ENCODE data around the gene UPK1B. TPM values are rescaled to one million over a fixed set of nuclear protein-coding genes. Genes with fewer than 3 reads are reported as not detected.

Gene UPK1B
- total and polyA plus RNA-seq, 9 of the 15 experiments (the other 6 are each of a cell fraction or from before 2014, with no cell fraction given), result 0.22 to 1.2 (median 0.51) TPM

DNA sequence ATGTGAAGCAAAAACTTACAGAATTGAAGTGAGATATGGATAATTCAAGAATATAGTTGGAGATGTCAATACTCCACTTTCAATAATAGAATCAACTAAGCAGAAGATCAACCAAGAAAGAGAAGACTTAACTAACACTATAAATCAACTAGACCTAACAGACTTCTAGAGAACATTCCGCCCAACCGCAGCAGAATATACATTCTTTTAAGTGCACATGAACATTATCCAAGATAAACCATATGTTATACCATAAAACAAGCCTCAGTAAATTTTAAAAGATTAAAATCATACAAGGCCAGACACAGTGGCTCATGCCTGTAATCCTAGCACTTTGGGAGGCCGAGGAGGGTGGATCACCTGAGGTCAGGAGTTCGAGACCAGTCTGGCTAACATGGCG, 32.9 kb upstream of the UPK1B start:
- Histone ChIP-seq H3K9ac (ENCODE audit: insufficient read depth in 1 of 2, low read depth in 2 of 2, low read length in 2 of 2) (no peak overlapping the region), H3K4me2 (ENCODE audit: insufficient read depth, low read length) (no peak overlapping the region), H3K4me3 (no peak overlapping the region), H3K27me3 (ENCODE audit: control insufficient read depth in 2 of 2, insufficient read depth in 2 of 2, low read length in 2 of 2) (no peaks in the 10 kb centered on the region), H3K9me1 (ENCODE audit: control insufficient read depth, insufficient read depth, low read length) (no peaks in the 10 kb centered on the region), H4K20me1 (replicated peaks; ENCODE audit: control insufficient read depth, insufficient read depth, low read length) (no peaks in the 10 kb centered on the region), H2AFZ (ENCODE audit: low read depth, low read length) (no peak overlapping the region), H3K79me2 (ENCODE audit: control insufficient read depth, insufficient read depth, low read length) (no peaks in the 10 kb centered on the region), H3K27ac (ENCODE audit: extremely low read depth, low read depth, low read length) (no peak overlapping the region), H3K4me1 (replicated peaks in 1 of 2; ENCODE audit: control insufficient read depth in 2 of 2, insufficient read depth in 2 of 2, low read length in 2 of 2) (no peaks in the 10 kb centered on the region), H3K36me3 (ENCODE audit: control insufficient read depth, insufficient read depth, low read length) (no peaks in the 10 kb centered on the region), H3K9me3 (replicated peaks; ENCODE audit: control insufficient read depth, insufficient read depth, low read depth, low read length) (no peaks in the 10 kb centered on the region)
- ATAC-seq (no peak), FAIRE-seq (no peak), DNase-seq (ENCODE audit: extremely low read depth in 1 of 4, low spot score in 3 of 4) (no peak)
- ChIA-PET CTCF (ENCODE audit: low intra/inter-chr PET ratio) (no interaction called here), POLR2A (no interaction called here)
- WGBS (ENCODE audit: insufficient coverage, low coverage, missing lambda C conversion rate), result 62% methylated on average over 3 of the region's 5 CpGs
- in situ Hi-C loops (cut with MboI) (loop anchor here (25.0 kb wide), 1 partner anchor 547 kb away; the partner anchor contains the start of gene COX17), intact Hi-C loops (cut with micrococcal nuclease) (no loop called here)
- no peak for TF ChIP-seq MBD2 (IDR thresholded peaks at IDR 0.05; ENCODE audit: borderline replicate concordance, low read depth)
- no peak for TF ChIP-seq MAFK (IDR thresholded peaks at IDR 0.05; ENCODE audit: low read length)
- TF ChIP-seq ZNF324 (CRISPR knock-in tag; IDR thresholded peaks at IDR 0.05), result no peak
- TF ChIP-seq TCF7L2 (IDR thresholded peaks at IDR 0.05; ENCODE audit: low read depth, low read length), result no peak
- TF ChIP-seq RUNX1 (IDR thresholded peaks at IDR 0.05; ENCODE audit: low read depth), result no peak
- no peak for TF ChIP-seq HNRNPLL (IDR thresholded peaks at IDR 0.05; ENCODE audit: low read depth, low read length, poor library complexity, severe bottlenecking)
- TF ChIP-seq KLF10 (CRISPR knock-in tag; IDR thresholded peaks at IDR 0.05), result no peak
- TF ChIP-seq CBX1 (IDR thresholded peaks at IDR 0.05; ENCODE audit: low read depth), result no peak
- no peak for TF ChIP-seq ZNF134 (CRISPR knock-in tag; conservative IDR thresholded peaks at IDR 0.05)
- TF ChIP-seq MYBL2 (IDR thresholded peaks at IDR 0.05; ENCODE audit: low read depth), result no peak
- no peak for TF ChIP-seq MYBL2 (CRISPR knock-in tag; IDR thresholded peaks at IDR 0.05; ENCODE audit: borderline replicate concordance)
- no peak for TF ChIP-seq C11orf30 (IDR thresholded peaks at IDR 0.05; ENCODE audit: low read depth)
- TF ChIP-seq CSDE1 (IDR thresholded peaks at IDR 0.05), result no peak
- TF ChIP-seq ELF4 (CRISPR knock-in tag; IDR thresholded peaks at IDR 0.05), result no peak
- TF ChIP-seq ATF1 (CRISPR knock-in tag; IDR thresholded peaks at IDR 0.05), result no peak
- TF ChIP-seq ATF1 (tag; IDR thresholded peaks at IDR 0.05), result no peak
- TF ChIP-seq ZNF354B (CRISPR knock-in tag; IDR thresholded peaks at IDR 0.05), result no peak
- TF ChIP-seq ZNF224 (CRISPR knock-in tag; IDR thresholded peaks at IDR 0.05), result no peak
- TF ChIP-seq ZBTB5 (IDR thresholded peaks at IDR 0.05), result no peak
- BruUV-seq (replicated peaks), result no TSS peak
